Inflammatory macrophage treated with lipopolysaccharide for 4 hours (primary cell): ENCODE data around the gene ADAMTS17.

Experiments used
- DNase-seq: peaks from one replicate; pipeline ENCODE4 v3.0.0-alpha.2; 2020

The ADAMTS17 gene

DNA sequence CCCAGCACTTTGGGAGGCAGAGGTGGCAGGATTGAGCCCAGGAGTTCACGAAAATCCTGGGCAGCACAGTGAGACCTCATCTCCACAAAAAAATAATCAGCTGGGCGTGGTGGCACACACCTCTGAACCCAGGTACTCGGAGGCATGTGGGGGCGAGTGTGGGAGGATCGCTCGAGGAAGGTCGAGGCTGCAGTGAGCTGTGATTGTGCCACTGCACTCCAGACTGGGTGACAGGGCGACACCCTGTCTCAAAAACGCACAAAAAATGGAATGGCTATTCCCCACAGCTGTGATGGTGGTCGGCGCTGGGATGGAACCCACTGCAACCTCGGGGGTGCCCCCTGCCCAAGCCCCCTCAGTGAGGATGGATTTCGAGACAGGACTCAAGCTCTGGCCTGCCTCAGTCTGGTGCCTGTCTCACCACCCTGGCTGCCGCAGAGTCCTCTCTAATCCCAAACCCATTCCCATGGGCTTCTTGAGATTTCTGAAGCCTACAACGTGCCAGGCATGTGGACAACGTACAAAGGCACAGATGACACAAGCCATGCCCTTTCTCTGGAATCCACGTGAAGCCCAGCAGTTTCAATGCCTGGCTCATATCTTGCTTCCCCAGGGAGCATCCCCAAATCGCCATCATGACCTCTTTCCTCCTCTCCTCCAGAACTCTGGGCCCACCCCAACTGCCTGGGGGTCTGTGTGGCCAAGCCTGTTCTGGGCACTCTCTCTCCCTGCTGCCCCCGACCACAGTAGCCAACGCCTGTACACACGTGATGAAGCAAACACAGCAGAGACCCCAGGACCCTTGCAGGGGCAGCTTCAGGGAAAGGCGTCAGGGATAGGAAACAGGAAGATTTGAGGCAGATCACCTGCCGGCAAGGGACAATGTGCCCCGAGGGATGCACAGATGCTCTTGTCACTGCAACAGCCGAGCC, 32.4 kb downstream of the ADAMTS17 start:
- DNase-seq: no peak

DNA sequence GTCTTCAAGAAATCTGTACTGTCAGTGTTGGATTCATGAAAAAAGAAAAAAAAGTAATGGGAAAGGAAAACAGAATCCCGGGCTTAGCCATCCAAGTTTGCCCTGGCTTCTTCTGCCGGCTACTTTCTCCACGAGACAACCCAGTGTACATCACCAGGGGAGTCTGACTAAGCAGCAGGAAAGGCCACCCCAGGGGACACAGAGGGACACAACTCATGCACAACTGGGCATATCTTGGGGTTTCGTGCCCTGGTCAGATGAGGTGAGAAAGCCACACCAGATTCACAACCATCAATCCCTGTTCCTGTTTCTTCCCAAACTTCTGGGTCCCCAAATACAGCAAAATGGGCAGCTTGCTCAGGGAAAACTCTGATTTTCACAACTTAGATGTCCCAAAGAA, 33.2 kb downstream of the ADAMTS17 start:
- DNase-seq: no peak

DNA sequence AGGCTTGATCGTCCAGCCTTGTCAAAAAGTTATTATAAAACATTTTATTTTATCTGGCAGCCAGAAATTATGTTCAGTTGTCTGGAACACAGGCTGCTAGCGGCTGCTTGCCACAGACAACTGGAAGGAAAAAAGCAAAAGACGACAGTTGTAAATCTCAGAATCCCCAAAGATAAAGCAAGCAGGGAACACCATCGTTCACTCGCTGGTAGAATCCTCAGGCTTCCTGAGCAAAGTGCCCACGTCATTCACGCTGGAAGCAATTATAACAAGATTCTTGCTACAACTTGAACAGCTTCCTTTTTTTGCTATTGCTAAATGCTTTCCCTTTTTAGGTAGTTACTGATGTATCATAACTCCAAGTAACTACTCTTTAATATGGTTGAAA, 33.6 kb downstream of the ADAMTS17 start:
- DNase-seq: peak; percentile 10

DNA sequence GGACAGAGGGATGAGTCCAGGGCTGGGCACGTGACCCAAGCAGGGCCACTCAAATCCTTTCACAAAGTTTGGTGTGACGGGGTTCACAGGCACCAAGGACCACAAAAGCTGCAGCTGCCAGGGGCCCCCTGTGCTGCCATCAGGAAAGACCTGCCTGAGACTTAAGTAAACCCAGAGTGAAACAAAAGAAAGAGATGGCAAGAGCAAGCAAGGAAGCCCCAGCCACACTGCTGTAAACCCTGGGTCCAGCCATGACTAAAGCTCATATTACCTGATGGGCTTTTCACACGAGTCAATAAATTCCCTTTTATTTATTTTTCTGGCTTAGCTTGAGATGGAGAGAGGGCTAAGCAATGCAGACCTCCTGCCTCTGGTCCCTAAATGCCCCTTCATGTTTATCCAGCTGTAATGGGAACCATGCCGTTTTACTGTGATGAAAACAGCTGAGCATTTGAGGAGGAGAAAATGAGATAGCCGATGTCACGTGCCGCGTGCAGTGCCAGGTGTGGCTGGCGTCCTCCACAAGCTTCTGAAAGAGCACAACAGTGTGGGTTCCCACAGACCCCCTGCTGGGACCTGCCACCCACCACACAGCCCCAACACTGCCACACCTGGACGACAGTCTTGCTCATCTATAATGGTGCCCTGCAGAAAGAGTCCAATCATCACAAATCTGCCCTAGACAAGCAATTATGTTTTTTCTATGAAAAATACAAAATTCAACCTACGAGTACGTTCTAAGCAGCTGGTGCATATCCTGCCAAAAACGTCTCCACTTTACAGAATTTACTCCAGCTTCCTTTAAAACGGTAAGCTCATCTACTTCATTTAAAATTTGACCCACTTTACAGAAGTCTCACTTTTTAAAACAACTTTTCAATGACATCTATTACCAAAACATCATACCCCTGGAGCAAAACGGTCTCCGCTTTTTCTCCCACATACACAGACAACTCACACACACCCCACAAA, 34.2 kb downstream of the ADAMTS17 start:
- no peak for DNase-seq

DNA sequence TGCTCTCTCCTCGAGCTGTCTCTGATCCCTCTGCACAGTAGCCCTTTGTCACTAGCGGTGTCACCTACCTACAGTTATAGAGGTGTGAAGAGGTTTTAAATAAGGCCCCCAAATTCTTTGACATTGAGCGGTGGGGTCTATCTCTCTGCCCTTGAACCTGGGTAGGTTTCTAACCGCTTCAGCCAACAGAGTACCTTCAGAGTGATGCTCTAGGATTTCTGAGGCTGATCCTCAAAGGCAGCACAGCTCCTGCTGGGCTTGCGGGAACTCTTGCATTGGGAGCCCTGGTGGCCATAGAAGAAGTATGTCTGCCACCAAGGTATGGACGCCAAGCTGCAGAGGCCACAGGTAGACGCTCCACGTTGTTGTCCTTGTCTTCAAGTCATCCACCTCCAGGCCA, 35.7 kb downstream of the ADAMTS17 start:
- no peak for DNase-seq

DNA sequence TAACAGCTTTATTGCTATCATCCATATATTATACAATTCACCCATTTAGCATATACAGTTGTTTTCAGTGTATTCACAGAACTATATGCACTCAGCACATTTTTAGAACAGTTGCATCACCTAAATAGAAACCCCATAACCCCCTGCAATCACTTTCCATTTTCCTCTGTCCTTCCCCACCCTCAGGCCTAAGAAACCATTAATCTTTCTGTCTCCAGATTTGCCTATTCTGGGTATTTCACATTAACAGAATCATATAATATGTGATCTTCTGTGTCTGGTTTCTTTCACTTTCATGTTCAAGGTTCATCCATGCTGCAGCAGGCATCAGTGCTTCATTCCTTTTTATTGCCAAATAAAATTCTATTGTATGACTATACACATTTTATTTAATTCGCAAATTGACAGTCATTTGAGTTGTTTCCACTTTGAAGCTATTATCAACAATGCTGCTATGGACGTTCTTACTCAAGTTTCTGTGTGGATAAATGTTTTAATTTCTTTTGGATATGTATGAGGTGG, 39.8 kb downstream of the ADAMTS17 start:
- no peak for DNase-seq

DNA sequence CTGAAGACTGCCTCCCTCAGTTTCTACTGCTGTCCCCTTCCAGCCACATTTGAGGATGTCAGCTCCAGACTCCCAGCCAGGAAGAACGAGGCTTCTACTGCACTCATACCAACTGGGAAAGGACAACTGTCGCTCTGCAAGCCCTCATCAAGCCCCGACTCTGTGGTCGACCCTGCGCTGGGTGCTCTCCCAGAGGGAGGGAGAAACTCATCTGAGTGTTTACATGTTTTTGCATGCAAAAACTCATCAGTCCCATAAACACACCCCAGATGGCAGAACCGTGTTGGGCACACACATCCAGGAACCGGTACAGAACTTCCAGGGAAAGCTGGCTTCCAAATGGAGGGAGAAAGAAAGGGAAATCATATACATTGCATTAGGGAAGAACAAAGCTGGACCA, 43.5 kb downstream of the ADAMTS17 start:
- DNase-seq: no peak

DNA sequence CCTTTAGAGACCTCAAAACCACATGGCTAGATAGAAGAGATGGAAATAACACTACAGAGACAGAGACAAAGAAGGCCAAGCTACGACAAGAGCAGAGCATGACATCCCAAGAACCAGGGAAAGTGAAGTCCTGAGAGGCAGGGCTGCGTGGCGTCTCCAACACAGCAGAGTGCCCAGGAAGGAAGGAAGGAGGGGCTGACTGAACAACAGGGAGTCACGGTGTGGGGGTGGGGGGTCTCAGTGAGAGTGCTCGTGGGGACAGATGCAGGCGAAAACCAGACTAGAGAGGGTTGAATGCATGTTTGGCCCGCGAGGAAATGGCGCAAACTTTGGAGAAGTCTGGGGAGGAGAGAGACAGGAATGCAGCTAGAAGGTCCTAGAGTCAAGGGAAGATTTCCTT, 44.0 kb downstream of the ADAMTS17 start:
- no peak for DNase-seq

DNA sequence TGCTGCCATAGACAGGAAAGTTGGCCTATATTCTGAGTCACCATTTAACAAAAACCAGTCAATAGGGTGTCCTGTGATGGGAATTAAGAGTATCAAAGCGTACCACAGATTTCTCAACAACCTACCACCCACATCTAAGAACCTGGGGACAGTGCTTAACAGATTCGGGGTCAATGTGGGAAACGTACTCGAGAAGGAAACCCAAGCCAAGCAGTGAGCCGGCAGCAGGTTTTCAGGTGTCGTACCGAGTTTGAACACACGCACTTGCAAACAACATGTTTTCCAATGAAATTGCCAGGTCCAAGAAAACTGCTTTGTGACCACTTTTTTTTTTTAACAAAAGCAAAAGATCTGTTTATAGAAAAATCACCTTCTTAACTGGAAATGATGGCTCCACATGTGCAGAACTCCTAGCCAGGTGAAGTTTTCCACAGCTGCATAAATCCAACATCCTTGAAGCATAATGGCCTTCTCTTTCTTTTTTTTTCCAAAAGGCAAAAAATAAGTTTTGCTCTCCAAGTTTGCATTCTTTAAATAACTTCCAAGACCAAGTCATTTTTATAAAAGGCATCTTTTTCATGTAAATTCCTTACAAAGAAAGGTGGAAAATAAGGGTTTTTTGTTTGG, 45.7 kb downstream of the ADAMTS17 start:
- no peak for DNase-seq

- no peak for DNase-seq
Measured at GRCh38 chr15:100292010-100292409, 49.8 kb downstream of the ADAMTS17 start.

GRCh38 chr15:100291106-100291505, 50.7 kb downstream of the ADAMTS17 start:
- DNase-seq: no peak

GRCh38 chr15:100285641-100286295, 56.0 kb downstream of the ADAMTS17 start:
- no peak for DNase-seq

DNA sequence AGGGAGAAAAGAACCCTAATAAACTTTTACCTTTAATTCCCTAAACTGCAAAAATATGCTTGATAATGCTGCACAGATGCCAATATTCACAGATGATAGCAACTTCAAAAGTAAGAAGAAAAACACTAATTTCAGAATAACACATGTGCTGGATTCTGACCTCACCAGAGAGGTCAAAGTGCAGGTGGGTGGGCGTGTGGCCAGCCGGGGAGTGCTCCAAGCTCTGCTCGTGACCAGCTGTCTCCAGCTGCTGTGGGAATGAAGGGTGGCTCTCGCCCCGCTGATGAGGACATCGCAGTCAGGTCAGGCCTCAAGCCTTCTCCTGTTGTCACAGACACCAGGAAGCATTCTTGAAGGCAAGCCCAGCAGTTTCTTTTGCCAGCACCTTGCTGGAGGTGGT, 57.1 kb downstream of the ADAMTS17 start:
- DNase-seq: no peak

GRCh38 chr15:100284191-100284590, 57.6 kb downstream of the ADAMTS17 start:
- no peak for DNase-seq

DNA sequence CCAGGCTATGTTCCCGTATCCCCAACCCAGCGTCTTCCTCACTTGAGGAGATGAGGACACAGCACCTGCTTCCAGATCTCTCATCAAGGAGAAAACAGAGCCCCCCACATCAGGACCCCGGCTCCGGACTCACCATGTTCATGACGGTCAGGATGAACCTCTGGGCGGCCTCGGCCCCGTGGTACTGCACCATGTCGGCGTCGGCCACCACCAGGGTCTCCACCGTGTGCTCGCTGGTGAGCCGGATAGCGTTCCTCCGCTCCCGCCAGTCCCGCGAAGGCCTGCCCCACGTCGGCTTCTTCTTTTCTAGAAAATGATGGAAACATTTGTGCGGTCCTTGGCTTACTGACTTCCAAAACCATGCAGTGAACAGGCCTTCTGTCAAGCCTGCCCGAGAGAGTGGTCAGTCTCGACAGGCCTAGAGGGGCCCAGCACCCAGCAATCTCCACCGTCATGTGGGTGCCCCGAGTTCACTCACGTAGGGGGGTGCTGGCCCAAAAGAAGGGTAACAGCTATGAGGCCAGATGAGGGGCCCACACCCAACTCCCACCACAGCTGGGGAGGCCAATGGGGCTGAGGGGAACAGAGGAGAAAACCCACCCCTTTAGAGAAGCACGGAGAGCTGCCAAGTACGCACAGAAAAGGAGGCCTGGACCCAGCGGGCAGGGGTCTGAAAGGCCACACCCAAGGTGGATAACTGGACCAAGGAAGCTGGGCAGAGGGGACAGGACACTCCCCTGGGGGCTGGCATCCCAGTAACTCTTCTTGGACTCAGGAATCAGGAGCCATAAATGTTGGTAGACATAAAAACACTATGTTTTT, 60.5 kb downstream of the ADAMTS17 start:
- no peak for DNase-seq

DNA sequence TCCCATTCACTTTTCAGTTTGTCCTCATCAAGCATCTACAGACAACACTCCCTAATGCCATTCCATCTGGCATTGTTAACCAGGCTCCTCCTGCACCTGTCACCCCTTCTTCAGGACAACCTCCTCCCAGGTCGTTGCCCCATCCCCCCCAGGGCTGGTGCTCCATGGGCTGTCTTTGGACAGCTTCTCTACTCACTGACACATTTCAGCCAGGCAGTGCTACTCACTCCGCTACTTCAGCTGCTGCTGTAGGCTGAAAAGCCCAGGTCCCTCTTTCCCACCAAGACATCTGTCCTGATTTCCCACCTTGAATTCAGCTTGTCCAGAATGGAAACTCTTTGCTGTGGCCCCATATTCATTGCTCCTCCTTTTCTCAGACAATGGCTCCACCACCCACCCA, 61.9 kb downstream of the ADAMTS17 start:
- DNase-seq: no peak

DNA sequence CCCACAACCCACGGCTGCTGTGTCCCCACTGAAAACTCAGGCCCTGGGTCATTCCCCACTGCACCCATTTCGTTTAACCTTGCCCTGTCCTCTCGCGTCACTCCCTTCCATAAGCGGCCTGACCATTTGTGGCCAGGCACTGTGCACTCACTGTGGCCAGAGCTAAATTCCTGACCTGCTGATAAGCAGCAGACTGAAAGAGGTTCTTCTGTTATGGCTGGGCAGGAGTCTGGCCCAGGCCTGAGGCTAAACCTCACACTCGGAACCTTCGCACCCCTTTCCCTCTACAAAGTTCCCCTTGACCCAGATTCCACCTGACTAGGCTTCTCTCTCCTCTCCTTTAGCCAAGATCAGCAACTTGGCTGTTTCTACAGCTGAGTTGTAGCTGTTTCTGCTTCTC, 62.3 kb downstream of the ADAMTS17 start:
- no peak for DNase-seq

- DNase-seq: no peak
Measured at GRCh38 chr15:100278596-100279380, 63.0 kb downstream of the ADAMTS17 start.

DNA sequence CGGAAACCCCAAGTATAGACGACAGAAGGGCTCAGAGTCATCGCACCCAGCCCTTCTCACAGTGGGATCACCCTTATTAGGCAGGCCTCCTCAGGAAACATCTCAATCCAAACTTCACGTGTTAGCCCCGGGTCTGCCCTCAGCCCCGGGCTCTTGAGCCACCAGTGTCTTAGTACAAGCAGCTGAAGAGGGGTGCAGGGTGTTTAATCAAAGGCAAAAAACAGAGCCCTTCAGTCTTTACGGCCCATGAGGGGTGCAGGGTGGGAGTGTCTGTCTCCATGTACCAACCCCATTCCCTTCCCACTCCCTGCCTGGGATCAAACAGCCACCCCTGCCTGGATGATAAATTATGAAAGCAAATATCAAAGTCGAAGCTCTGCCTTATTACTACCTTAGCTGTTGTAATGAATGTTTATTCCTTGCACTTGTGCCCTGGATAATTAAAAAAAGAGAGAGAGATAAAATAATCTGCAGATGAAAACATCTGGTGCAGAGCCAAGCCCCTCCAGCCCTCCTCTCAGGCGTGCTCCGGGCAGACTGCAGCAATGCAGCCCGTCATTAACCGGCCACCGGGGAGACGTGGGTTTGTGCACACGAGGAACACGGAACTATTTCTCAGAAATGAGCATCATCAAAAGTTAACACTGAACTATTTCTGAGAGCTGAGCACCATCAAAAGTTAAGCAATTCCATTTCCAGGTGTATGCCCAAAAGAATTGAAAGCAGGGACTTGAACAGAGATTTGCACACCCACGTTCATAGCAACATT, 64.5 kb downstream of the ADAMTS17 start:
- no peak for DNase-seq

GRCh38 chr15:100276506-100276905, 65.3 kb downstream of the ADAMTS17 start:
- no peak for DNase-seq
